Endothelial cell of umbilical vein (primary cell): ENCODE data around the gene C17orf113. TPM values are rescaled to one million over a fixed set of nuclear protein-coding genes. Genes with fewer than 3 reads are reported as not detected.

Experiments used
- BruUV-seq: library from RNA; stranded (reverse); fragments of 400-500 nt; replicated peaks from 2 replicates; lab custom pipeline; 2021; lab: Mats Ljungman, UMichigan
- CTCF ChIA-PET: fragments of 300-600, 350-600 bp; sonication (Branson Sonifier 250); formaldehyde crosslinking; loops from one replicate; lab custom pipeline; 2021; ENCODE audit warnings: antibody characterized with exemption, inconsistent platforms; lab: Charles Lee
- POLR2A ChIA-PET: fragments of 300-600, 350-600 bp; sonication (Branson Sonifier 250); formaldehyde crosslinking; loops from one replicate; lab custom pipeline; 2021; ENCODE audit warnings: antibody characterized with exemption, inconsistent platforms; lab: Charles Lee
- DNase-seq: peaks from one replicate; pipeline ENCODE4 v3.0.0-alpha.2; 2011; ENCODE audit warnings: low read depth, low spot score
- FAIRE-seq: peaks from 2 replicates; lab custom pipeline; 2011; peaks lifted over from hg19 to GRCh38; lab: Jason Lieb, UNC
- H2AFZ ChIP-seq: 2 replicates; pipeline ENCODE4 v1.6.0; 2012; ENCODE audit warnings: low read depth, low read length, control low read depth, inconsistent platforms
- H3K27ac ChIP-seq: 2 replicates; pipeline ENCODE4 v1.5.1; 2011; ENCODE audit warnings: low read depth, mild to moderate bottlenecking, control low read depth, low read length, moderate library complexity; ENCODE audit not compliant: insufficient read depth
- H3K27me3 ChIP-seq, 2 experiments: 2 replicates each; pipeline versions ENCODE4 v1.6.0 to v1.6.1; 2011; ENCODE audit warnings: low read length in 2 of 2, mixed read lengths in 1 of 2; ENCODE audit not compliant: control insufficient read depth in 2 of 2, insufficient read depth in 2 of 2
- H3K36me3 ChIP-seq, 2 experiments: 2 replicates in 1 of 2; 3 replicates in 1 of 2; pipeline ENCODE4 v1.5.1; 2011; ENCODE audit warnings: low read length in 2 of 2, mild to moderate bottlenecking in 1 of 2, moderate library complexity in 1 of 2; ENCODE audit not compliant: control insufficient read depth in 2 of 2, insufficient read depth in 2 of 2; ENCODE audit errors: extremely low read depth in 1 of 2
- H3K4me1 ChIP-seq: 3 replicates; pipeline ENCODE4 v1.5.1; 2011; ENCODE audit warnings: mild to moderate bottlenecking, low read length; ENCODE audit not compliant: control insufficient read depth, insufficient read depth; ENCODE audit errors: extremely low read depth
- H3K4me2 ChIP-seq: 2 replicates; pipeline ENCODE4 v1.6.1; 2011; ENCODE audit warnings: low read length, control low read depth, mixed read lengths; ENCODE audit not compliant: insufficient read depth
- H3K4me3 ChIP-seq, 3 experiments: fragments of 200-600 bp in 1 of 3; sonication (generic), shearing (Covaris generic) in 1 of 3; replicated peaks in 1 of 3; 2 replicates each; pipeline ENCODE4 v1.5.1; 2011 to 2016; ENCODE audit warnings: control low read depth in 3 of 3, low read length in 3 of 3, mild to moderate bottlenecking in 2 of 3, inconsistent platforms in 1 of 3, low read depth in 1 of 3, moderate library complexity in 1 of 3; ENCODE audit not compliant: insufficient read depth in 1 of 3
- H3K79me2 ChIP-seq: 2 replicates; pipeline ENCODE4 v1.6.0; 2012; ENCODE audit warnings: low read length, inconsistent platforms; ENCODE audit not compliant: control insufficient read depth, insufficient read depth
- H3K9ac ChIP-seq: replicated peaks from 2 replicates; pipeline ENCODE3; 2011; ENCODE audit warnings: low read length, control low read depth; ENCODE audit not compliant: insufficient read depth; ENCODE audit errors: extremely low read depth
- H3K9me1 ChIP-seq: replicated peaks from 3 replicates; pipeline ENCODE4 v1.6.0; 2011; ENCODE audit warnings: mild to moderate bottlenecking, low read length; ENCODE audit not compliant: control insufficient read depth, insufficient read depth; ENCODE audit errors: extremely low read depth
- H3K9me3 ChIP-seq: replicated peaks from 2 replicates; pipeline ENCODE4 v1.5.1; 2012; ENCODE audit warnings: low read length, inconsistent platforms; ENCODE audit not compliant: control insufficient read depth, insufficient read depth
- H4K20me1 ChIP-seq: replicated peaks from 2 replicates; pipeline ENCODE3; 2011; ENCODE audit warnings: mild to moderate bottlenecking, low read length; ENCODE audit not compliant: control insufficient read depth, insufficient read depth; ENCODE audit errors: extremely low read depth
- EZH2 ChIP-seq: IDR thresholded peaks from 2 replicates; pipeline ENCODE4 v1.6.1; 2012; ENCODE audit warnings: borderline replicate concordance, low read depth, mild to moderate bottlenecking, moderate library complexity, low read length, inconsistent platforms; ENCODE audit not compliant: severe bottlenecking
- FOS ChIP-seq: IDR thresholded peaks from 2 replicates; pipeline ENCODE4 v1.6.1; 2011; ENCODE audit warnings: mild to moderate bottlenecking, low read length, moderate library complexity, borderline replicate concordance; ENCODE audit not compliant: insufficient read depth
- GATA2 ChIP-seq: IDR thresholded peaks from 2 replicates; pipeline ENCODE4 v1.7.0; 2011; ENCODE audit warnings: low read depth, mild to moderate bottlenecking, moderate library complexity, mixed read lengths, low read length; ENCODE audit not compliant: insufficient read length, insufficient read depth
- JUN ChIP-seq: IDR thresholded peaks from 2 replicates; pipeline ENCODE4 v1.6.1; 2011; ENCODE audit warnings: borderline replicate concordance, low read depth; ENCODE audit not compliant: insufficient read length, insufficient read depth
- MYC ChIP-seq: IDR thresholded peaks from one replicate; pipeline ENCODE4 v1.6.1; 2011; ENCODE audit warnings: mild to moderate bottlenecking, low read depth, low read length
- dilution Hi-C: fragments of 300-500 bp; cut with MboI; formaldehyde crosslinking; loops from one replicate; pipeline ENCODE4 v1.15.0; 2019; ENCODE audit warnings: low sequenced_read_pairs; ENCODE audit not compliant: extremely low pct_ligation_motif_present
- intact Hi-C: fragments of 100-400 bp; cut with micrococcal nuclease; formaldehyde crosslinking; loops from one replicate; pipeline ENCODE4 v1.10.0; 2022
- polyA plus RNA-seq, 4 experiments: library from polyadenylated mRNA; depleted of rRNA in 3 of 4; stranded (reverse) in 3 of 4; unstranded in 1 of 4; fragments of >200 nt; gene quantifications; 2 replicates each; pipeline versions ENCODE4 v1.2.1 to v1.2.3, GENCODE V29; 2011 to 2012; ENCODE audit warnings: missing spikeins in 1 of 4
- total RNA-seq: library from RNA; stranded (reverse); gene quantifications from 2 replicates; pipeline ENCODE4 v1.2.3, GENCODE V29; 2021

Gene C17orf113
- total and polyA plus RNA-seq, 2 donors (not counting 3 experiments of a cell fraction or from before 2014, with no cell fraction given) = 0.20 to 0.30 TPM

GRCh38 chr17:42097691-42098631 lies 47.6 kb upstream of the C17orf113 start, which contains the start of gene ZNF385C:
ZNF385C (minus strand) TSS chr17:42098473; CDS start chr17:42063056, 35,417 bp downstream.
- Histone ChIP-seq H3K9me1 (no peaks in the 10 kb centered on the region), H3K36me3 (no peaks in the 10 kb centered on the region), H3K4me3 (no peak within 1 kb of the TSS), H3K9me3 (no peaks in the 10 kb centered on the region), H3K4me2 (no peak within 1 kb of the TSS), H3K79me2 (no peaks in the 10 kb centered on the region), H3K9ac (no peak within 1 kb of the TSS), H4K20me1 (no peaks in the 10 kb centered on the region), H3K4me1 (peaks cover 5% of the 10 kb centered on the region), H3K27ac (no peak within 1 kb of the TSS), H3K27me3 (peaks cover 14 to 20% of the 10 kb centered on the region in 2 experiments), H2AFZ (peak within 1 kb of the TSS; percentile 61)
- POLR2A ChIA-PET = no interaction called here
- CTCF ChIA-PET = interaction anchor here (1.0 to 2.3 kb wide), 6 partner anchors 30 to 135 kb away, joined by 3 to 8 read pairs (median 6); partner anchors contain the start of gene NKIRAS2
- peak; percentile 48 for TF ChIP-seq EZH2
- no peak for TF ChIP-seq GATA2
- no peak for TF ChIP-seq FOS
- no peak for TF ChIP-seq JUN
- TF ChIP-seq MYC = no peak
- FAIRE-seq = no peak
- DNase-seq = no peak
- intact Hi-C loops = no loop called here
- dilution Hi-C loops = no loop called here
- BruUV-seq = no TSS peak
